GM19035 (cell line): ENCODE measurements around the gene C3orf18.
A peak's percentile ranks its signal among the peaks of the same experiment; 100 is the strongest.

ENCODE experiments used
- ATAC-seq: cut with Tn5 transposase; IDR thresholded peaks from one replicate; pipeline ENCODE4 v1.9.1; 2021; ENCODE audit not compliant: unreplicated experiment

C3orf18 gene

DNA sequence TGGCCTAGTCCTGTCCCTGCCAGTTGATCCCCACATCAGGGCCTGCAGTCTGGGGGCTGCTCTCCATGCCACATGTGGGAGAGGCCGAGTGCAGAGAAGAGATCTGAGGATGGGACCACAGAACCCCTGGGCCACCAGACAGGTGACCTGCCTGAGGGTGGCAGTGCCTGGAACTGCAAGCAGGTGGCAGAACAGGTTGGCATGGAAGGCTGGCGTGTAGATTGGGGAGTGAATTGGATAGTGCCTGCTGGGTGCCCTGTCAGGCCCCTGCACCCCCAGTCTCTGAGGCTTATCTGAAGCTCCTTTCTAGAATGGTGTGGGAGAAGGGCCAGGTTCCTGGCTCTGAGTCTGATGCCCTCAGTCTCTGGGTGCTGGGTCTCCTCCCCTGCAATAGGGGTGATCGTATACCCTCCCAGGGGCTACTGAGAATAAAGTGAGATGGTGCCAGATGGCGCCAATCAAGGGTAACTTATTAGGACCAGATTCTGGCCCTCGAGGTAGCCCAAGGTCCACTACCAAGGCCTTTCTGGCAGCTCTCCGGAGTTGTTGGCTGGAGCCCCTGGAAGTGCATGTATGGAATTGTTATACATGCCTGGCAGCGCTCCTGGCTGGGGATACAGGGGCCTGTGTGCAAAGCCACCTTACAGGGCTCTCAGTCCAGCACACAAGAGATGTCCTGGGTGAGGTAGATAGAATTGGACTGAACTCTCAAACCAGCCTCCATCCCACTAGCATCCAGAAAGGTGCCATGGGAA, 15.7 kb downstream of the C3orf18 start:
- no peak for ATAC-seq

GRCh38 chr3:50551054-50551659, 16.4 kb downstream of the C3orf18 start:
- ATAC-seq, result no peak

DNA sequence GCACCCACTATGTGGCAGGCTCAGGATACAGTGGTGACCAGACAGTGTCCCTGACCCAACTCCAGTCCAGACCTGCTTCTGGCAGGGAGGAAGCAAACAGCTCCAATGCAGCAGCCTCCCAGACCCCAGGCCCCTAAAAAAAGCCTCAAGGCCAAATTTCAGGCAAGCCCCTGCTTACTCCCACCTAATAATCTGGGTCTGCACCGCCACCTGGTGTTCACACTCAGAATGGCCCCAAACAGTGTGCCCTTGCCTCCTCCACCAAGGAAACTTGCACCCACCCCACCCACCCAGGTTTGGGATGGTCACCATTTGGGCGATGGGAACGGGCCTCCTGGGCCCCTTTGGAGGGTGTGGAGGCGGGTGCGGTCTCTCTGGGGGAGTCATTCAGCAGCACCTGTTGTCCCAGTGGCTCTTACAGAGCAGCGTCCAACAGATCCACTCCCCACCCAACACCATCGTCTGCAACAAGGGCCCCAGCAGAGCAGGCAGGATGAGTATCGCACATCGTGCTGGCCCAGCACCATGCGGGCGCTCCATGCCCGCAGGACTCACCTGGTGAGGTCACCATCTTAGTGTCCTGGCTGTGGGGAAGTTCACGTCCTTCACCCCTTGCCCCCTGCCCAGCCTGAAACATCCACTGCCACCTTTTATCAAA, 17.3 kb downstream of the C3orf18 start:
- ATAC-seq, result peak; percentile 51

GRCh38 chr3:50549226-50549625, 18.3 kb downstream of the C3orf18 start:
- ATAC-seq, result no peak

DNA sequence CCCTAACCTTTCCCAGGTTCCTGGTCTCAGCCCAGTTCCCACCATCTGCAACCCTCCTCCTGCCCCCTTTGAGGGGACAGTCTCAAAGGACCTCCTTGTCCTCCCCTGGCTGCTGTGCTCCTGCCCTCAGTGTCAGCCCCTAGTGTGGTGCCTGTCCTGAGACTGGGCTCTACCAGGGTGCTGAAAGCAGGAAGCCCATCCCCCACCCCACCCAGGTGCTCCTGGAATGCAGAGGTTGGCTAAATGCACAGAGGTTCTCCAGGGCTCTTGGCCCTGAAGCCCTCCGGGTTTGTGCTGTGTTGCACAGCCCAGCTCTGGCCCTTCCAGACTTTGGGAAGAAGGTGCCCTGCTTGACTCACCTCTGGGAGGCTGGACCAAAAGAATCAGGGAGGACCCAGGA, 21.8 kb downstream of the C3orf18 start:
- no peak for ATAC-seq

DNA sequence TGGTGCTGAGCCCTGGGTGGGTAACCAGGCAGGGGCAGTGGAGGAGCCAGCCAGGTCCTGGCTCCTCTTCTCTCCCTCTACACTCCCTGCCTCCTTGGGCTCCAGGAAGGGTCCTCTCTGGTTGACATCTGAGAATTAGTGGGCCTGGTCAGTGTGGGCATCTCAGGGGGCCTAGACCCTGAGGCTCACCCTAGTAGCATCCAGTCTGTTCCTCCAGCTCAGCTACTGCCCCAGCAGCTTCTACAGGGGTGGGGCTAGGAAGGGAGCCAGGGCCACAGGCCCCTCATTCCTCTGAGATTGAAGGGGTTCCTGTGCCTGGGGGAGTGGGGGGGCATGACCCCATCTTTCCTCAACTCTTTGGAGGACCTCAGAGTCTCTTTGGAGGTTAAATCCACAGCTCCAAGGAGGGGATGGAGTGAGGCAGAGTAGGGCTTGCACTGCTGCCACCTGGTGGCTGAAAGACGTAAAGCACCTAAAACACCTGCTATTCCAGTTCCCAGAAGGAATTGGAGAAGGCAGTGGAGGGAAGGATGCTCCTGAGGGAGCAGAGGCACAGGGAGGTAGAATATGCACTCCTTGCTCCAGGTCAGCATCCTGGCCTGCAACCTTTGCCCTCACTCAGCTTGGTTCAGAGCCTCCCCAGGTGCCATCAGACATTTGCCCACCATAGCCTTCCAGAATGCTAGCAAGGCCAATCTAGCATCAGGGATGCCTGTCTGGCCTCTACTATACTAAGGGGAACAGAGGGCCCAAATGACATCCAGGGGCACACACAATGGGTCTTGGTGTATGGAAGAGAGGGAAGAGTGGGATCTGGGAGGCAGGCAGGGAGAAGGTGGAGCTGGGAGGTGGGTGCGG, 25.1 kb downstream of the C3orf18 start:
- no peak for ATAC-seq

DNA sequence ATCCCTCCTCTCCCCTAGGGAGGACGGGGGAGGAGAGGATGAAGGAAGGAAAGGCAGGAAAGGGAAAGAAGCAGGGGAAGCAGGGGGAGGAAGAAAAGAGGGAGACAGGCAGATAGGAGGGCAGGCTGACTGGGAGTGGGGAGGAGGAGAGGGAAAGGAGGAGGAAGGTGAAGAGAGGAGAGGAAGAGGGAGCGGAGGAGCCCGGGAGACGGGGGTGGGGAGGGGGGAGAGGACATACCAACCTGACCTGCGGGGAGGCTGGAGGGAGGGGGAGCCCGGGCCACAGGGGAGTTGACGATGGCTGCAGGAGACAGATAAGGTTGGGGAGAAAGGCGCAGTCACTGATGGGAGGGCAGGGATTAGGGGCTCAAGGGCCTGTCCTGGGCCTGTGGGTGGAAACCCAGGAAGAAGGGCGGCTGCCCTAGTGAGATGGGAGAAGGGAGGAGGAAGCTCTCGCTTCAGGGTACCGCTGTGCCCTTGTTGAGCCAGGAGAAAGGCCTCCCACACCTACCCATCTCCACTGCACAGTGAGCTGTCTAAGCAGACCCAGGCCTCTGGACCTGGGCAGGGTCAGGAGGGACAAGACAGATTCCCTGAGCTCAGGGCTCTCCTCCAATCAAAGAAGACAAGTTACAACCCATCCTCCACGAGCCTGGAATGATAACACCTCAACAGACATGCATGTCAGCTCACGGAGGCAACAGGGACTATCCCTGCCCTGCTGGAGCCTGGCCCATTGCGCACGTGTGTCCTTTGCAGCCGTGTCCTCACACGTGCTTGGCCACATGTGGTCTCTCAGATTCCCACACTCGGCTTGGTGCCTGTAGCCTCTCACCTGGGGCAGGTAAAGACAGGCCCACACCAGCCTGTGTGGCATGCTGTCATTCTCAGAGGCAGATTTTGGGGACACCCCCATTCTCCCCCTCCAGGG, 27.9 kb downstream of the C3orf18 start:
- ATAC-seq, result no peak

GRCh38 chr3:50537421-50538129, 30.0 kb downstream of the C3orf18 start:
- no peak for ATAC-seq

DNA sequence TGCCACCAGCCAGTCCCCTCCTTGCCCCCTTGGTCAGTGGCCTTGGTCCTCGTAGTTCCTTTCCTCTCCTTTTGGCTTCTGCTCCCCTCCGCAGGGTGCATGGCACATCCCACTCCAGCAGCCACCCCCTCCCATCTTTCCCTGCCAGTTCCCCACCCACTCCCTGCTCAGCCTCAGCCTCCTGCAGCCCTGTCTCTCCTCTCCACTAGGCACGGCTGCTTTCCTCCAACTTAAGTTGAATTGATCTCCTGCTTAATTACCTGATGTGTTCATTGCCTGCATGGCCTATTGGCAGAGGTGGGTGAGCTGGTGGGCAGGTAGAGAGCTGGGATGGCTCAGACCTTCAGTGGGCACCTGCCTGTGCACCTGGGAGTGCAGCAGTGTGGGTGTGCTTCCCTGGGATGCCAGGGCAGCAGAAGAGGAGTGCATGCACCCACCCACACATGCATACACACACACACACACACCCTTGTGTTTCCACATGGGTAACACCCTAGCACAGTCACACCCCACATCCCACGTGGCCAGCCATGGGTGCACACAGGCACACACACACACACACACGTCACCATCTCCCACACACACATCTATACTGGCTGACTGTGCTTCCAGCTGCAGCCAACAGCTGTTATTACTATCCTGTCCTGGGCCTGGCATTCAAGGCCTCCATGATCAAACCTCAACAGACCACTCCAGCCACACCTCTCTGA, 30.9 kb downstream of the C3orf18 start:
- ATAC-seq, result no peak

DNA sequence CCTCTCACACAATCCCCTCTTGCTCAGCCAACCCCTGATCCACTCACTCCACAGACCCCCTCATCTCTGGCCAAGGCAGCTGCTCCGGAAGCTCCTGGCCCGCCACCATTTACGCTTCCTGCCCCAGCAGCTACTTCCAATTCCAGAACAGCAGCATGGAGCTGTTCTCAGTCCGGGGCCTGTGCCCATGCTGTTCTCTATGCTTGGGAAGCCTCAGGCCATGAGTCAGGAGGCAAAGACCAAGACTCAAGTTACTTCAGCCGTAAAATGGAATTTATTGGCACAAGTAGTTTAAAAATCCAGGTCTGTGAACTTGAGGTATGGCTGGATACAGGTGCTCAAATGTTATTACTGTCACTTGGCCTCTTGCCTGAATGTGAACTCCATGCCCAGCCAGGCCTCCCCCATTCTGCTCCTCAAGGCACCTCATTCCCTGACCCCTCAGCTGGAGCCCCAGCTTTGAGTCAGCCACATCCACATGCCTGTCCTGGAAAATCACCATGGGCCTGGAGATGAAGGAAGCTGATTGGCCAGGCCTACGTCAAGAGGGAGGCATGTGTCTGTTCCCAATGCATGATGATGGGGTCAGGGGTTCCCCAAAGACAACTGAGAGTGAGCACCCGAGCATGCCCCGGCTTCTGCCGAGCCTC, 32.7 kb downstream of the C3orf18 start:
- no peak for ATAC-seq

- no peak for ATAC-seq
Measured at GRCh38 chr3:50533807-50534461, 33.6 kb downstream of the C3orf18 start.

DNA sequence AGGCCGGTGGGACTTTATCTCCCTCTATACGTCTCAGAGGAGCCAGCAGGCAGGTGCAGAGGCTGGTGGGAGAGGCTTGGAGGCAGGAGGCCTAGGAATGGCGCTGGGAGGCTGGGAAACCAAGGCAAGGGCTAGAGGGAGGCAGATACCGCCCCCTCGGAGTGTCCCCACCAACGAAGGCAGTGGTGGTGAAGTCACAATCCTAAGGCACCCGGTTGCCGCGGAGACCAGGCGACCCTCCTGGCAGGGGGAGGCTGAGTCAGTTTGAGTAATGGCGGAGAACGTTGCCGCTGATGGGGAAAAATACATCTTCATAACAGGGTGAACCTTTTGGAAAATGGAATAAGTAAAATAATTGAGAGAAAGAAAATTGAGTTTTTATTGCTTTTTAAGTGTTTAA, 34.2 kb downstream of the C3orf18 start:
- ATAC-seq, result no peak

DNA sequence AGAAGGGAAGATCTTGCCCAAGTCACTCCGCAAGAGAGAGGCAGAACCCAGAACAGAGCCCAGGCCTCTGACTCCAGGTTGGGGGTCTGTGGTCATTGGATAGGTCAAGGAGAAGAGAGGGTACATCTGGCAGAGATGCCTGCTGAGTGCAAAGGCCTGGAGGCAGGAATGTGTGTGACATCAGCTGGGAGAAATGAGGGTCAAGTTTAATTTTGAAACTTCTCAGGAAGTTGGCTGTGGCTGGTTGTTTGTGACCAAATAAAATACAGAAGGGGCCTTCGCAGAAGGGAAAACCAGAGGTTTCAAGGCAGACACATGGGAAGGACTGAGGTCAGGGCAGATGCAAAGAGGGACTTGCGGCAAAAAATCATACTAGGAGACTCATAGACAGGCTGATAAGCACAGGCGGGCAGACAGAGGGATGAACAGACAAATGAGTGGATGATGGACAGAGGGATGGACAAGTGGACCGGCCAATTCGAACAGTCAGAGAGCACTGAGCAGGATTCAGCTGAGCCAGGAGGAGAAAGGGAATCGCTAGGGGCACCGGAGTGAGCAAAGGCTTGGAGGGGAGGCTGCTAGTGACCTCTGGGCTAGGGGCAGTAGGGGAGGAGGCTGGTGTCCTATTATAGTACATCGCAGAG, 35.4 kb downstream of the C3orf18 start:
- no peak for ATAC-seq

GRCh38 chr3:50531201-50531600, 36.3 kb downstream of the C3orf18 start:
- no peak for ATAC-seq

DNA sequence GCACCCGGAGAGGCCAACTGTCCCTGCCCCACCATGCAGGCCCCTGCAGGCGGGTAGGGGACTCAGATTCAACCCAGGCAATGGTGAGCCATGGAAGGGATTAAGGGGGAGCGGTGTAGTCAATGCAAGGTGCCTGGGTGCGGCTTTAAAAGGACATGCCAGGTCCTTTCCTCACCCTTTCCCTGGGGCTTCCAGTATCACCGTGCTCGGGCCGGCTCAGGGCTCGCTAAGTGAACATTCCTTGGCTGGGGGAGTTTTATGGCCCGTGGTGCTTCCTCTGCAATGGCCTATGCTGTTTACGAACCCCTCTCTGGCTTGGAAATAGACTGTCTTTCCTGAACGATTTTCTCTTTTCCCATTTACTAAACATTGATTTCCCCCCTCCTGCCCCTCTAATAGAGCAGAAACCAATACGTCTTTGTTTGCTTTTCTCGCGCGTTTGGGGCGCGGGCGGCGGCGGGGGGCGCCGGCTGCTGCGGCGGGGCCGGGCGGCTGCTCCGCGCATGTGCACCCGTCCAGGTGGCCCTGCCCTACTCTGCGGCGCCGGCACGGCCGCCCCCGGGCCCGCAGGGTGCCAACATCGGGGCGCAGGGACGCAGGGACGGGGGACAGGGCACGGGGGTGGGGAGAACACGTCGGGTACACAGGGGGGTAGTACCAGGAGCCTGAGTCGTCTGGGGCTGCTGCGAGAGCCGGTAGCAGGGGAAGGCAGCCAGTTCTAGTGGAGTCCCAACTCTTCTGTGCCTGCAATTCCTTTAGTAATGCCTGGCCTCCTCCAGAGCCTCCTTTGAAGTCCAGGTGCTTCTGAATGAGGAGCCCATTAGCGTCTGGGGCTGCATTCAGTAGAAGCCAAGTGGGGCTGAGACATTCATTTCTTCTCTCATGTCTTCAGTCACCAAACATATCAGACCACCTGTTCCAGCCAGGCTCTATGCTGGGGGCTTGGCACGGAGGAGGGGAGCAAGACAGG, 37.3 kb downstream of the C3orf18 start:
- no peak for ATAC-seq

GRCh38 chr3:50525987-50526386, 41.6 kb downstream of the C3orf18 start:
- ATAC-seq, result no peak
